Stimulated activated naive B cell treated with anti-CD40 and anti-IgM and Interleukin-4, amounts not matched to agents 10 μg/mL and 1 μg/mL and 100 μg/mL, for 72 hours (primary cell): ENCODE measurements around the gene SMPD3.
"Not testable (repeated sequence)": the region's sequence is repeated elsewhere in the genome, so short reads cannot be mapped to it uniquely, and the experiment has no call there.

ENCODE experiments used
- ATAC-seq, 2 donors: fragments of 150-1000 bp; cut with Tn5 transposase; replicated peaks; 2 replicates each; pipeline ENCODE4 v1.10.0; 2021; ENCODE audit warnings: moderate library complexity in 1 of 2
- DNase-seq: peaks from one replicate; pipeline ENCODE4 v3.0.0; 2021
- H3K27ac Mint-ChIP-seq: one replicate; pipeline ENCODE4 v1.8.0; 2022; ENCODE audit warnings: mild to moderate bottlenecking, mixed read lengths
- H3K27me3 Mint-ChIP-seq, 2 donors: one replicate each; pipeline ENCODE4 v1.8.0; 2022; ENCODE audit warnings: mixed read lengths in 2 of 2
- H3K36me3 Mint-ChIP-seq, 2 donors: one replicate each; pipeline ENCODE4 v1.8.0; 2022; ENCODE audit warnings: mixed read lengths in 2 of 2, mild to moderate bottlenecking in 1 of 2
- H3K4me1 Mint-ChIP-seq, 2 donors: one replicate each; pipeline ENCODE4 v1.8.0; 2022; ENCODE audit warnings: mixed read lengths in 2 of 2, mild to moderate bottlenecking in 1 of 2
- H3K4me3 Mint-ChIP-seq, 2 donors: one replicate each; pipeline ENCODE4 v1.8.0; 2022; ENCODE audit warnings: mild to moderate bottlenecking in 2 of 2, mixed read lengths in 2 of 2, moderate library complexity in 1 of 2
- H3K9me3 Mint-ChIP-seq, 2 donors: one replicate each; pipeline ENCODE4 v1.8.0; 2022; ENCODE audit warnings: mixed read lengths in 2 of 2, mild to moderate bottlenecking in 1 of 2

Gene SMPD3

DNA sequence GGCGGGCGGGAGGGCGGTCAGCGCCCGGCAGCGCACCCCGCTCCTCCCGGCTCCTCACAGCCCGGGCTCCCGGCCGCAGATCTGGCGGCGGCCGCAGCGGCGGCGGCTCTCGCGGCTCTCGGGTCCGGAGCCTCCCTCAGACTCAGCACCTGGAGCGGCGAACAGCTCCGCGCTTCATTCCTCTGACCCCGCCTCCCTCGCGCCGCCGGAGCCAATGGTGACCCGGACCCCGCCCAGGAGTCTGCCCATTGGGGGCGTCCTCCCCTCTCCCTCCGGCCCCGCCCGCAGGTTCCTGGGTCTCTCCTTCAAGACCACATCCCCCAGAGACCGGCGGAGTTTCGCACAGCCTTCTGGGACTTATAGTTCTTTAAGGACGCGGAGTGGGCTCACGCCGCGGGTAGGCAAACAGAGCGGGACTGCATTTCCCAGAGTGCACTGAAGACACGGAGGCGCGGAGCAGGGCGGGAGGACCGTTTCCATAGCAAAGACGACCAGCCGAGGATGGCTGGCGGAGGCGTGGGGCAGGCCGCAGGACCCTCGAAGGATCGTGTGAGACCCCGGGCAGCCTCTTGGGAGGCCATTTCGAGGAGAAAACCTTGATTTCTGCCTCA is at the start of gene SMPD3:
Gene SMPD3, minus strand, starts transcription at position 149 of the 611 bp plus-strand sequence. CDS start 76,327 bp downstream, outside the sequence.
- peaks cover 18 to 31% of the 10 kb centered on the region in 2 donors for H3K4me1 Mint-ChIP-seq
- H3K4me3 Mint-ChIP-seq = peak within 1 kb of the TSS; percentile 70 to 76
- H3K36me3 Mint-ChIP-seq = no peaks in the 10 kb centered on the region
- DNase-seq (peak; percentile 97), ATAC-seq (peak; percentile 96 to 98)
- peak within 1 kb of the TSS; percentile 34 for H3K27ac Mint-ChIP-seq
- peaks cover 4 to 5% of the 10 kb centered on the region in 2 donors for H3K9me3 Mint-ChIP-seq
- peaks cover 23 to 41% of the 10 kb centered on the region in 2 donors for H3K27me3 Mint-ChIP-seq

DNA sequence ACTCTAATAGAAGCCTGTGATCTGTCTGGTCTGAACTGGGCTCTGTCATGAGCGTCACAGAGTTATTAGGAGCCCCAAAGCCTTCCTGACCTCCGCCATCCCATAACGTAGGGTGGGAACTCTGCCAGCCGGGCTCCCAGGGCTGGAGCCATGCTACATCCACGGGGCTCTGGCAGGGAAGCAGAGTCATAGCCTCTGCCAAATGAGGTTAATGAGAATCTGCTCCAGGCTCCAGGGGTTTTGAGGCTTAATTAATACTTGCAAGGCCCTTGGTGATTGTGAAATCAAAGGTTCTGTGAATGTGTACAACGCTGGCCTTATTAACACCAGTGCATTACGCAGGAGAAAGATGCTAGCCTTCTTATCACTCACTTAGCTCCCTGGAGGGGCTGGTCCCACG is 48.4 kb upstream of the SMPD3 start:
- Mint-ChIP-seq H3K9me3 (peaks cover 2 to 3% of the 10 kb centered on the region in 2 donors), H3K4me3 (no peak overlapping the region), H3K4me1 (peaks cover 7 to 14% of the 10 kb centered on the region in 2 donors), H3K27ac (no peak overlapping the region), H3K27me3 (no peaks in the 10 kb centered on the region), H3K36me3 (peaks cover 0 to 3% of the 10 kb centered on the region in 2 donors)
- no peak for ATAC-seq
- no peak for DNase-seq

GRCh38 chr16:68494261-68494660 is 46.0 kb upstream of the SMPD3 start:
- not testable (repeated sequence) for H3K9me3 Mint-ChIP-seq, H3K27me3 Mint-ChIP-seq, H3K36me3 Mint-ChIP-seq, H3K27ac Mint-ChIP-seq, ATAC-seq, DNase-seq, H3K4me3 Mint-ChIP-seq
- peaks cover 17 to 28% of the 10 kb centered on the region in 2 donors for H3K4me1 Mint-ChIP-seq

- Mint-ChIP-seq H3K27ac (no peak overlapping the region), H3K36me3 (peaks cover 0 to 3% of the 10 kb centered on the region in 2 donors), H3K4me3 (no peak overlapping the region), H3K27me3 (peaks cover 0 to 4% of the 10 kb centered on the region in 2 donors), H3K4me1 (peaks cover 15 to 28% of the 10 kb centered on the region in 2 donors), H3K9me3 (peaks cover 2 to 3% of the 10 kb centered on the region in 2 donors)
- no peak for DNase-seq
- no peak for ATAC-seq
Measured at GRCh38 chr16:68493412-68494070, 45.2 kb upstream of the SMPD3 start.

- no peak overlapping the region for H3K4me3 Mint-ChIP-seq
- peaks cover 0 to 3% of the 10 kb centered on the region in 2 donors for H3K36me3 Mint-ChIP-seq
- peak overlapping the region; percentile 65 for H3K27ac Mint-ChIP-seq
- DNase-seq (no peak), ATAC-seq (no peak)
- H3K27me3 Mint-ChIP-seq = peaks cover 0 to 4% of the 10 kb centered on the region in 2 donors
- peaks cover 17 to 28% of the 10 kb centered on the region in 2 donors for H3K4me1 Mint-ChIP-seq
- peaks cover 2 to 3% of the 10 kb centered on the region in 2 donors for H3K9me3 Mint-ChIP-seq
Measured at GRCh38 chr16:68492543-68493411, 44.5 kb upstream of the SMPD3 start.

- H3K36me3 Mint-ChIP-seq = peaks cover 0 to 3% of the 10 kb centered on the region in 2 donors
- H3K9me3 Mint-ChIP-seq = peaks cover 2 to 3% of the 10 kb centered on the region in 2 donors
- ATAC-seq (no peak), DNase-seq (no peak)
- H3K27me3 Mint-ChIP-seq = peaks cover 0 to 4% of the 10 kb centered on the region in 2 donors
- H3K27ac Mint-ChIP-seq = peak overlapping the region; percentile 65
- H3K4me3 Mint-ChIP-seq = no peak overlapping the region
- H3K4me1 Mint-ChIP-seq = peaks cover 19 to 30% of the 10 kb centered on the region in 2 donors
Measured at GRCh38 chr16:68492151-68492542, 43.8 kb upstream of the SMPD3 start.

DNA sequence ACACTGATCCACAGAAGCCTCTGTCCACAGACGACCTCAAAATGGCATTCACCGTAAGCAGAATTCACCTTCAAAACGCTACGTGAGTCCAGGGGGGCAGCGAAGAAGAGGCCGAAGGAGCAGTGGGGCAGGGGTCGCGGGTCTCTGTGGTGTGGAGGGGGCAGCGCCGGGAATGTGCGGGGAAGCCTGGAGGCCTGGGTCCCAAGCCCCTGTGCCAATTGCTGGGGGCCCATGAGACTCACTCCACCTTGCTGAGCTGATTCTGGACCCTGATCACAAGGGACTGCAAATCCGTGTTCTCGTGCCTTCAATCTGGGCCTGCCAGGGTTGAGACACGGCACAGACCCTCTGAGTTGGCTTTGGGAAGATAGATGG is 43.3 kb upstream of the SMPD3 start:
- Mint-ChIP-seq H3K36me3 (peaks cover 0 to 3% of the 10 kb centered on the region in 2 donors), H3K9me3 (peaks cover 2 to 3% of the 10 kb centered on the region in 2 donors), H3K4me1 (peaks cover 22 to 35% of the 10 kb centered on the region in 2 donors), H3K27ac (peak overlapping the region; percentile 81), H3K27me3 (peaks cover 0 to 8% of the 10 kb centered on the region in 2 donors), H3K4me3 (no peak overlapping the region)
- no peak for ATAC-seq
- DNase-seq = no peak

GRCh38 chr16:68490829-68491575 is 42.7 kb upstream of the SMPD3 start:
- ATAC-seq (peak; percentile 93 to 96), DNase-seq (peak; percentile 19)
- Mint-ChIP-seq H3K27me3 (peaks cover 0 to 8% of the 10 kb centered on the region in 2 donors), H3K27ac (peak overlapping the region; percentile 81), H3K36me3 (peaks cover 0 to 3% of the 10 kb centered on the region in 2 donors), H3K9me3 (peaks cover 2 to 3% of the 10 kb centered on the region in 2 donors), H3K4me3 (peak overlapping the region in 1 of 2 donors; percentile 46), H3K4me1 (peaks cover 22 to 35% of the 10 kb centered on the region in 2 donors)

DNA sequence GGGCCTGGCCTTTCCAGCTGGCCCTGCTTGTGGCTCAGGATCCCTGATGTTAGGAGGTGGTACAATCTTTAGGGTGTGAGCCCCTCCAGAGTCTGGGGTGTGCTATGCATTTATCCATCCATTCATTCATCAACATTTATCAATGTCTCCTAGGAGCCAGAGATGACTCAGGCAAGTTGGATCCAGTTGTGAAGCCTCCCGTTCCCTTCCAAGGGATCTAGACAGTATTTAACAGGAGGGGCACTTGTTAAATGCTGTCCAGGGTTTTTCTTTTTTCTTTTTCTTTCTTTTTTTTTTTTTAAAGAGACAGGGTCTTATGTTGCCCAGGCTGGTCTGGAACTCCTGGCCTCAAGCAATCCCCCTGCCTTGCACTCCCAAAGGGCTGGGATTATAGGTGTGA is 42.0 kb upstream of the SMPD3 start:
- Mint-ChIP-seq H3K9me3 (peaks cover 2 to 3% of the 10 kb centered on the region in 2 donors), H3K4me3 (no peak overlapping the region), H3K36me3 (peaks cover 0 to 3% of the 10 kb centered on the region in 2 donors), H3K4me1 (peaks cover 22 to 35% of the 10 kb centered on the region in 2 donors), H3K27ac (no peak overlapping the region), H3K27me3 (peaks cover 0 to 8% of the 10 kb centered on the region in 2 donors)
- DNase-seq (no peak), ATAC-seq (no peak)

GRCh38 chr16:68488554-68488953 is 40.2 kb upstream of the SMPD3 start:
- Mint-ChIP-seq H3K4me1 (peaks cover 22 to 35% of the 10 kb centered on the region in 2 donors), H3K27me3 (peaks cover 0 to 8% of the 10 kb centered on the region in 2 donors), H3K4me3 (no peak overlapping the region), H3K27ac (no peak overlapping the region), H3K9me3 (no peaks in the 10 kb centered on the region), H3K36me3 (no peaks in the 10 kb centered on the region)
- DNase-seq = no peak
- no peak for ATAC-seq

- no peaks in the 10 kb centered on the region for H3K9me3 Mint-ChIP-seq
- no peak overlapping the region for H3K4me3 Mint-ChIP-seq
- peaks cover 22 to 29% of the 10 kb centered on the region in 2 donors for H3K4me1 Mint-ChIP-seq
- no peak overlapping the region for H3K27ac Mint-ChIP-seq
- no peak for ATAC-seq
- no peaks in the 10 kb centered on the region for H3K36me3 Mint-ChIP-seq
- DNase-seq = no peak
- H3K27me3 Mint-ChIP-seq = peaks cover 0 to 8% of the 10 kb centered on the region in 2 donors
Measured at GRCh38 chr16:68487669-68488068, 39.4 kb upstream of the SMPD3 start.

DNA sequence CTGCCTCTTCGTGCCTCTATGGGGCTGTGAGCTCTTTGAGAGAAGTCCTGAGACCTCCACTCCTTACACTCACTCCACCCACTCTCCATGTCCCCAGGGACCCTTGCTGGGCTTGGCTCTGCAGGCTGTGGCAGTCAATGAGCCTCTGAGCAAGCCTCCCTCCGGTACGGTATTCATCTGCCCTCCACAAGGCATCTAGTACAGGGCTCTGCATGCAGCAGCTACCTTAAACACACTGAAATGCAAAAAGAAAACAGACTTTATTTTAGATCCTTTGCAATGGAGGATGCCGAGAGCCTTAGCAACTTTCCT is 38.9 kb upstream of the SMPD3 start:
- Mint-ChIP-seq H3K9me3 (no peaks in the 10 kb centered on the region), H3K4me3 (no peak overlapping the region), H3K27me3 (peaks cover 0 to 8% of the 10 kb centered on the region in 2 donors), H3K27ac (no peak overlapping the region), H3K36me3 (no peaks in the 10 kb centered on the region), H3K4me1 (peaks cover 18 to 24% of the 10 kb centered on the region in 2 donors)
- DNase-seq = no peak
- no peak for ATAC-seq

- Mint-ChIP-seq H3K4me3 (no peak overlapping the region), H3K27ac (no peak overlapping the region), H3K4me1 (peaks cover 17 to 21% of the 10 kb centered on the region in 2 donors), H3K27me3 (peaks cover 0 to 8% of the 10 kb centered on the region in 2 donors), H3K36me3 (no peaks in the 10 kb centered on the region), H3K9me3 (no peaks in the 10 kb centered on the region)
- DNase-seq (no peak), ATAC-seq (no peak)
Measured at GRCh38 chr16:68486502-68487202, 38.3 kb upstream of the SMPD3 start.
